ENCODE results near the gene OSBP.
"Not testable (repeated sequence)": the region's sequence is repeated elsewhere in the genome, so short reads cannot be mapped to it uniquely, and the experiment has no call there.

OSBP gene

DNA sequence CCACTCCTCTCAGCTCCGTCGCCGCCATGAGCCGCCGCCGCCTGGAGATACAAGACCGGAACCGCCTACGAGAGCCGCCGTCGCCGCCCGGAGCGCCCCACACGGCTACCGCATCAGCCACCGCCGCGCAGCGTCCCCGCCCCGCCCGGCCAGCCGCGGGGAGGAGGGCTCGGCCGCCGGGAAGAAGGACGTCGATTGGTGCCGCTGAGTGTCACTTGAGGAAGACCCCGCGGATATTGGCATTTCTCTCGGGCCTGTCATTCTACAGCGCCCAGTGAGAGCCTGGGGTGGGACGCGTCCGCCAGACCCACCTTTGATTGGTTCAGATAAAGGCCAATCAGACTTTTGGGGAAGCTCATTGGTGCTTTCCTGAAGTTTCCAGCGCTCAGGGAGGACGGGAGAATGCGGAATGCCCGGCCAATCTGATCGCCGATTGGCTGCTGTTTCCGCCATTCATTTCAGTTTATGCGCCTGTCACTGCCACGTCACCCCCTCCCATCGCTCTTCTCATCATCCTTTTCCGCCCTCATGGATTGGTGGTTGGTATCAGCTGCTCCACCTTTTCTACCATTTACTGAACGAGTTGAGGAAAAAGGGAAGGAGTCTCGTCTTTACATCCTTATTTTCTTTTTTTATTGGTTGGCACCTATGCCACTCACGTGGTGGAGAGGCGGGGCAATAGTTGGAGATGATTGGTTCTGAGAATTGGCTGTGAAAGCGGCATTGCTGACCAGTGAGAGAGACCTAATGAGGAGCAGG lies at the start of gene OSBP:
OSBP (minus strand) TSS at position 138 of the 759 bp plus-strand sequence; CDS start at position 28, 110 bp downstream.
- FAIRE-seq (peak; percentile 99), DNase-seq (ENCODE audit: extremely low spot score, insufficient read length, low read depth) (peak; percentile 89)

GRCh38 chr11:59660621-59661020 lies 45.0 kb upstream of the OSBP start:
- FAIRE-seq (no peak), DNase-seq (ENCODE audit: extremely low spot score, insufficient read length, low read depth) (no peak)

DNA sequence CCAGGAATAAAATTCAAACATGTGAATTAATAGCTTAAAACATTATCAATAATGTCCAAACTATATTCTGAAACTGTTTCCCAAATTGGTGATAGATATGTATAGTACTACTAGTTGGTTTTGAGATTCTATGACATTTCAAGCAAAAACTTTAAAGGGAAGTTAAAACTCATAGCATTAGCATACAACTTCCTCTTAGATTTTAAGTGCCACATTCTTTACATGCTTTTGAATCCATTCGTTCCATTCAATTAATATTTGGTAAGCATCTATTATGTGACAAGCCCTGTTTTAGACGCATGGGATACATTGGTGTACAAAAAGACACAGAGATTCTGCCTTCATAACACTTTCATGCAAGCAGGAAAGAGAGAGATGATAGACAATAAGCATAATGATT lies 44.4 kb upstream of the OSBP start:
- DNase-seq (ENCODE audit: extremely low spot score, insufficient read length, low read depth) (no peak), FAIRE-seq (no peak)

- FAIRE-seq, result no peak
- DNase-seq (ENCODE audit: extremely low spot score, insufficient read length, low read depth), result no peak
Measured at GRCh38 chr11:59658036-59658435, 42.5 kb upstream of the OSBP start.

DNA sequence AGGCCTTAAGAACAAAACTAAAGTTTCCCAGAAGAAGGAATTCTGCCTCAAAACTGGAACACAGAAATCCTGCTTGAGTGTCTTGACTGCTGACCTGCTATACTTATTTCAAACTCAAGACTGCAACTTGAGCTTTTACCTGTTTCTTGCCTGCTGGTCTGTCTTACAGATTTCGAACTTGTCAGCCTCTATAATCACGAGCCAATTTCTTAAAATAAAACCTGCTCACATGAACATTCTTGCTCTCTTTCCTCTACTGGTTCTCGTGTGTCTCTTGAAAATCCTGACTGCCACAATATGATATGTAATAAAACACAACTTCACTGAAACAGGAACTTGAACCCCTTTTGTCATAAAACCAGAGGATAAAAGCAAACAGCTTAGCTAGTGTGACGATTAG lies 39.3 kb upstream of the OSBP start:
- FAIRE-seq (no peak), DNase-seq (ENCODE audit: extremely low spot score, insufficient read length, low read depth) (no peak)

- DNase-seq (ENCODE audit: extremely low spot score, insufficient read length, low read depth) (no peak), FAIRE-seq (no peak)
Measured at GRCh38 chr11:59647245-59647980, 31.8 kb upstream of the OSBP start.

- FAIRE-seq (no peak), DNase-seq (ENCODE audit: extremely low spot score, insufficient read length, low read depth) (no peak)
Measured at GRCh38 chr11:59644528-59644927, 29.0 kb upstream of the OSBP start.

GRCh38 chr11:59643390-59643789 lies 27.8 kb upstream of the OSBP start:
- no peak for DNase-seq (ENCODE audit: extremely low spot score, insufficient read length, low read depth)
- FAIRE-seq, result no peak

- no peak for DNase-seq (ENCODE audit: extremely low spot score, insufficient read length, low read depth)
- FAIRE-seq, result no peak
Measured at GRCh38 chr11:59641156-59641555, 25.6 kb upstream of the OSBP start.

GRCh38 chr11:59630493-59630892 lies 14.9 kb upstream of the OSBP start:
- DNase-seq (ENCODE audit: extremely low spot score, insufficient read length, low read depth), result no peak
- FAIRE-seq, result no peak

- DNase-seq (ENCODE audit: extremely low spot score, insufficient read length, low read depth) (no peak), FAIRE-seq (no peak)
Measured at GRCh38 chr11:59629996-59630395, 14.4 kb upstream of the OSBP start.

DNA sequence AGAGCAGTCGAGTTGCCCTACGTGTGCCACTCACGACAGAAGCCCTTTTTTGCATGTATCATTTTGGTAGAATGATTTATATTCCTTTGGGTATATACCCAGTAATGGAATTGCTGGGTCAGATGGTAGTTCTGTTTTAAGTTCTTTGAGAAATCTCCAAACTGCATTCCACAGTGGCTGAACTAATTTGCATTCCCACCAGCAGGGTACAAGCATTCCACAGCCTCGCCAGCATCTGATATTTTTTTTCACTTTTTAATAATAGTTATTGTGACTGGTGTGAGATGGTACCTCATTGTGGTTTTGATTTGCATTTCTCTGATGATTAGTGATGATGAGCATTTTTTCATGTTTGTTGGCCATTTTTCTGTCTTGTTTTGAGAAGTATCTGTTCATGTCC lies 11.4 kb upstream of the OSBP start:
- FAIRE-seq; DNase-seq (ENCODE audit: extremely low spot score, insufficient read length, low read depth): not testable (repeated sequence)

GRCh38 chr11:59625703-59626102 lies 10.1 kb upstream of the OSBP start:
- FAIRE-seq (no peak), DNase-seq (ENCODE audit: extremely low spot score, insufficient read length, low read depth) (no peak)

DNA sequence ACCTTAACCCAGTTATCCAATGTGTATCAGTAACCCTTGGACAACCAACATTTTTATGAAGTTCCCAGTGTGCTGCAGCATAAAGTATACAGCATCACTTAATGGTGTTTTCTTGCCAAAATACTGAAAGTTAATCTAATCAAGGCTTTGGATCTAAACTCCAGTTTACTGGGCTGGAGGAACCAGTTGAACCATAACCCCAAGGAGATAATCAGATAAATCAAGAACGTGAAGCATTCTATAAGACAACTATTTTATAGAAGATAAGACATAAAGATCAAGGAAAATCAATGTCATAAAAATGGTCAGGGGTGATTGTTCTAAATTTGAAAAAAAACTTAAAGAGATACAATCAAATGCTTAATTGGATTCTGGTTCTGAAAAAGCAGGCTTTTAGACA lies 2.3 kb upstream of the OSBP start:
- FAIRE-seq (no peak), DNase-seq (ENCODE audit: extremely low spot score, insufficient read length, low read depth) (no peak)

DNA sequence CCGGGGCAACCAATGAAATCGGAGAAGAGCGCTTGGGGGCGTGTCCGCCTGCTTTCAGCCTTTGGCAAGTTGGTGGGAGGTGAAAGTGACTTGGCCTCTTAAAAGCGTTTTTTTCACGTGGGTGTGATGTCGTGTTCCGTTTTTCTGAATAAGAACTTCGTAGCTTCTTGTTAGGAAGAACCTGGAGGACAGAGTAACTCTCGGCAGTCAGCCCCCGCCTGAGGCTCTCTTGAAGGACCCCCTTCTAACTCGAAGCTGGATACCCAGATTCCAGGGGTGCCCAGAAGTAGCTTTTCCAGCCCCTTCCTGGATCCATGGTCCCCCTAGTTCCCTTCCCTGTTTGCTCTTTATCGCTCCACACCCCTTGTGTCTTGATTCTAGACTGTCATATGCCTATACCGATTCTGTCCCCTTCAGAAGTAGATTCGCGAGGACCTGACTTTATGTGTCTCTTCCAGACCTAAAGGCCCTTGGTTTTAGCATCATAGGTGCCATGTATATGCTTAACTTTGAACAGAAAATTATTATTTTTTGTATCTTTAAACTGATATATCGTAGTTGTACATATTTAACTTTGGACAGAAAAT lies 915 bp upstream of the OSBP start:
- FAIRE-seq (no peak), DNase-seq (ENCODE audit: extremely low spot score, insufficient read length, low read depth) (no peak)

DNA sequence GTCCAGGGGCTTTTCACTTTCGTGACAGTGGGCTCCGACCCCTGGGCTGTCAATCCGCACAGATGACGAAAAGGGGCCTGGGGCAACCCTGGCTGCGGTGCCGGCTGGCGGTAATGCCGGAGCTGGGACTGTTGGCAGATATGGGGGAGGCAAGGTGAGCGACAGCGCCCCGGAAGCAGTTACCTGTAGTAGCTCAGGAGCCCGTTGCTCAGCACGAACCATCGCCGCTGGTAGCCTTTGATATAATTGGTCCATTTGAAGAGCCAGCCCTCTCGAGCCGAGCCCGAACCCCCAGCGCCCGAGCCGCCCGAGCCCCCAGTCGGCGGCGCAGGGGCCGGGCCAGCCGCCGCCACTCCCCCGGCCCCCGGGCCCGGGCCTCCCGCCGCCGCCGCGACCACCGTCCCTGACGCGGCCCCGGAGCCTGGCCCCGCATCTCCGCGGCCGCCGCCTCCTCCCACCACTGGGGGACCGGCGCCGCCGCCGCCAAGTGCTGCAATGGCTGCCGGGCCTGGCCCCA lies 396 bp downstream of the OSBP start:
- no peak for FAIRE-seq
- peak; percentile 12 for DNase-seq (ENCODE audit: extremely low spot score, insufficient read length, low read depth)

GRCh38 chr11:59614277-59615119 lies 1.1 kb downstream of the OSBP start:
- FAIRE-seq, result no peak
- no peak for DNase-seq (ENCODE audit: extremely low spot score, insufficient read length, low read depth)

GRCh38 chr11:59611570-59612565 lies 3.7 kb downstream of the OSBP start:
- FAIRE-seq, result no peak
- DNase-seq (ENCODE audit: extremely low spot score, insufficient read length, low read depth), result no peak

DNA sequence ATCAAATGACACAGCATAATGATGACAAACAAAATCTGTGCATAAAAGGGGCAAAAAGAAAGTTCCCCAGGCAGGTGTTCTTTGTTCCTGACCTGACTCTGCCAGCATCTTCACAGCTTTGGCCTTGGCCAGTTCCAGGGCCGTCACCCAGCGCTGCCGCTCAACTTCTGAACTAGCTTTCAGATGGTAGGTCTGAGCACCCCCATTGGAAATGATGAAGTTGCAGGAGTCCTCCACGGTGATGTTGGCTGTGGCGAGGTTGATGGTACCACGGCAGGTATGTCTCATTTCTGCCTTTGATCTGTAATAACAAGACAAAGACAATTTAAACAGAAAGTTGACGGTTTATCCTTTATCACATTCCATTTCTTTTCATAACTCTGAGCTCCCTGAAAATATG lies 5.3 kb downstream of the OSBP start:
- no peak for FAIRE-seq
- no peak for DNase-seq (ENCODE audit: extremely low spot score, insufficient read length, low read depth)

Data from GM18507 (cell line).